Activated CD8-positive, alpha-beta memory T cell treated with anti-CD3 and anti-CD28 coated beads, Interleukin-2, amount 50 U/mL, for 4 hours (primary cell): ENCODE results near the gene TMUB1.

Experiments
- DNase-seq: peaks from one replicate; pipeline ENCODE4 v3.0.0-alpha.2; 2020

TMUB1 gene

GRCh38 chr7:151120896-151121295, 37.6 kb upstream of the TMUB1 start:
- no peak for DNase-seq

- no peak for DNase-seq
Observed at GRCh38 chr7:151119902-151120301, 36.6 kb upstream of the TMUB1 start.

GRCh38 chr7:151119055-151119415, 35.7 kb upstream of the TMUB1 start:
- no peak for DNase-seq

GRCh38 chr7:151118108-151119054, 35.1 kb upstream of the TMUB1 start:
- no peak for DNase-seq

GRCh38 chr7:151117565-151117964, 34.3 kb upstream of the TMUB1 start:
- DNase-seq = peak; percentile 31

- no peak for DNase-seq
Observed at GRCh38 chr7:151116603-151117440, 33.5 kb upstream of the TMUB1 start.

GRCh38 chr7:151115836-151116418, 32.6 kb upstream of the TMUB1 start:
- DNase-seq = no peak

GRCh38 chr7:151115121-151115835, 32.0 kb upstream of the TMUB1 start:
- DNase-seq = peak; percentile 37

GRCh38 chr7:151114151-151115090, 31.1 kb upstream of the TMUB1 start:
- no peak for DNase-seq

- no peak for DNase-seq
Observed at GRCh38 chr7:151113344-151114150, 30.3 kb upstream of the TMUB1 start.

- DNase-seq = peak; percentile 77
Observed at GRCh38 chr7:151110941-151111645, 27.8 kb upstream of the TMUB1 start.

- no peak for DNase-seq
Observed at GRCh38 chr7:151110236-151110940, 27.1 kb upstream of the TMUB1 start.

GRCh38 chr7:151109094-151110048, 26.1 kb upstream of the TMUB1 start:
- no peak for DNase-seq

GRCh38 chr7:151107882-151108281, 24.6 kb upstream of the TMUB1 start:
- no peak for DNase-seq

GRCh38 chr7:151104411-151105235, 21.3 kb upstream of the TMUB1 start:
- no peak for DNase-seq

- DNase-seq = no peak
Observed at GRCh38 chr7:151103973-151104372, 20.7 kb upstream of the TMUB1 start.

- no peak for DNase-seq
Observed at GRCh38 chr7:151102991-151103390, 19.7 kb upstream of the TMUB1 start.
